Mesenchymal stem cell (in vitro differentiated cells and primary cell): ENCODE measurements around the gene SYNE2. TPM values are rescaled to one million over a fixed set of nuclear protein-coding genes. Genes with fewer than 3 reads are reported as not detected.
A peak's percentile ranks its signal among the peaks of the same experiment; 100 is the strongest.
"Not testable (repeated sequence)": the region's sequence is repeated elsewhere in the genome, so short reads cannot be mapped to it uniquely, and the experiment has no call there.

ENCODE experiments used
- DNase-seq: peaks from one replicate; pipeline ENCODE4 v3.0.0-alpha.2; 2013
- H2AFZ ChIP-seq: one replicate; pipeline ENCODE4 v1.6.1; 2013; ENCODE audit warnings: low read depth, mild to moderate bottlenecking, control low read depth, inconsistent platforms, low read length, moderate library complexity
- H2AK5ac ChIP-seq: 2 replicates; pipeline ENCODE4 v1.6.1; 2013; ENCODE audit warnings: low read length, moderate library complexity, mild to moderate bottlenecking, inconsistent platforms; ENCODE audit not compliant: severe bottlenecking
- H2BK120ac ChIP-seq: one replicate; pipeline ENCODE4 v1.6.1; 2013; ENCODE audit warnings: low read depth, mild to moderate bottlenecking, inconsistent platforms, low read length, moderate library complexity
- H2BK12ac ChIP-seq, 2 experiments: one replicate each; pipeline ENCODE4 v1.6.1; 2013; ENCODE audit warnings: inconsistent platforms in 2 of 2, low read length in 2 of 2, mild to moderate bottlenecking in 2 of 2, moderate library complexity in 2 of 2, control low read depth in 1 of 2
- H2BK15ac ChIP-seq: one replicate; pipeline ENCODE4 v1.6.1; 2013; ENCODE audit warnings: mild to moderate bottlenecking, low read depth, inconsistent platforms; ENCODE audit not compliant: poor library complexity, severe bottlenecking
- H2BK5ac ChIP-seq: 2 replicates; pipeline ENCODE4 v1.6.1; 2013; ENCODE audit warnings: low read depth, mild to moderate bottlenecking, low read length, control low read depth, inconsistent platforms; ENCODE audit not compliant: poor library complexity, severe bottlenecking
- H3K14ac ChIP-seq, 2 experiments: one replicate each; pipeline ENCODE4 v1.6.1; 2013; ENCODE audit warnings: inconsistent platforms in 2 of 2, low read length in 2 of 2, control low read depth in 1 of 2, mild to moderate bottlenecking in 1 of 2, moderate library complexity in 1 of 2
- H3K18ac ChIP-seq, 2 experiments: one replicate each; pipeline ENCODE4 v1.6.1; 2013; ENCODE audit warnings: inconsistent platforms in 2 of 2, low read length in 2 of 2, control low read depth in 1 of 2, low read depth in 1 of 2, mild to moderate bottlenecking in 1 of 2
- H3K23ac ChIP-seq, 2 experiments: one replicate each; pipeline ENCODE4 v1.6.1; 2013; ENCODE audit warnings: inconsistent platforms in 2 of 2, low read length in 2 of 2, mild to moderate bottlenecking in 2 of 2, moderate library complexity in 2 of 2, control low read depth in 1 of 2
- H3K27ac ChIP-seq: 2 replicates; pipeline ENCODE4 v1.5.1; 2013; ENCODE audit warnings: mild to moderate bottlenecking, moderate library complexity, low read length, control low read depth, inconsistent platforms; ENCODE audit not compliant: poor library complexity, severe bottlenecking
- H3K27me3 ChIP-seq, 2 experiments: 2 replicates each; pipeline versions ENCODE4 v1.6.1 to v1.7.0; 2013; ENCODE audit warnings: low read length in 2 of 2, mild to moderate bottlenecking in 2 of 2, moderate library complexity in 2 of 2, control low read depth in 1 of 2, inconsistent platforms in 1 of 2; ENCODE audit not compliant: control insufficient read depth in 1 of 2, insufficient read depth in 1 of 2
- H3K36me3 ChIP-seq, 2 experiments: 2 replicates each; pipeline versions ENCODE4 v1.6.1 to v1.7.0; 2013; ENCODE audit warnings: low read length in 2 of 2, control low read depth in 1 of 2, inconsistent platforms in 1 of 2, low read depth in 1 of 2, mild to moderate bottlenecking in 1 of 2; ENCODE audit not compliant: insufficient read depth in 2 of 2, control insufficient read depth in 1 of 2
- H3K4ac ChIP-seq, 2 experiments: one replicate each; pipeline ENCODE4 v1.6.1; 2013; ENCODE audit warnings: inconsistent platforms in 2 of 2, low read length in 2 of 2, mild to moderate bottlenecking in 2 of 2, moderate library complexity in 2 of 2, control low read depth in 1 of 2, low read depth in 1 of 2
- H3K4me1 ChIP-seq: 2 replicates; pipeline ENCODE4 v1.6.1; 2013; ENCODE audit warnings: low read depth, low read length, control low read depth; ENCODE audit not compliant: control insufficient read depth, insufficient read depth
- H3K4me2 ChIP-seq: 2 replicates; pipeline ENCODE4 v1.6.1; 2013; ENCODE audit warnings: low read length, mild to moderate bottlenecking, inconsistent platforms; ENCODE audit not compliant: poor library complexity, severe bottlenecking
- H3K4me3 ChIP-seq, 2 experiments: 2 replicates each; pipeline versions ENCODE4 v1.5.1 to v1.7.0; 2013; ENCODE audit warnings: low read length in 2 of 2, mild to moderate bottlenecking in 2 of 2, control low read depth in 1 of 2, low read depth in 1 of 2; ENCODE audit not compliant: insufficient read depth in 1 of 2
- H3K79me1 ChIP-seq: replicated peaks from 2 replicates; pipeline ENCODE4 v1.6.1; 2013; ENCODE audit warnings: mild to moderate bottlenecking, control low read depth, low read length, inconsistent platforms; ENCODE audit not compliant: poor library complexity, severe bottlenecking
- H3K9ac ChIP-seq: 2 replicates; pipeline ENCODE4 v1.7.0; 2013; ENCODE audit warnings: mild to moderate bottlenecking, low read length, moderate library complexity
- H3K9me3 ChIP-seq: 2 replicates; pipeline ENCODE4 v1.7.0; 2013; ENCODE audit warnings: mild to moderate bottlenecking, low read length; ENCODE audit not compliant: control insufficient read depth
- H4K8ac ChIP-seq: one replicate; pipeline ENCODE4 v1.6.1; 2013; ENCODE audit warnings: inconsistent platforms, mild to moderate bottlenecking, low read length, moderate library complexity
- H4K91ac ChIP-seq: one replicate; pipeline ENCODE4 v1.6.1; 2013; ENCODE audit warnings: mild to moderate bottlenecking, low read length, inconsistent platforms
- WGBS: methylation state at CpG from one replicate; pipeline ENCODE4 v1.1.7; 2013; ENCODE audit warnings: mixed read lengths; 5-methylcytosine and 5-hydroxymethylcytosine counted together
- polyA plus RNA-seq, 2 experiments: library from polyadenylated mRNA; stranded (reverse); fragments of 200-250 nt; gene quantifications; one replicate each; pipeline ENCODE4 v1.2.3, GENCODE V29; 2013

The SYNE2 gene, protein sequence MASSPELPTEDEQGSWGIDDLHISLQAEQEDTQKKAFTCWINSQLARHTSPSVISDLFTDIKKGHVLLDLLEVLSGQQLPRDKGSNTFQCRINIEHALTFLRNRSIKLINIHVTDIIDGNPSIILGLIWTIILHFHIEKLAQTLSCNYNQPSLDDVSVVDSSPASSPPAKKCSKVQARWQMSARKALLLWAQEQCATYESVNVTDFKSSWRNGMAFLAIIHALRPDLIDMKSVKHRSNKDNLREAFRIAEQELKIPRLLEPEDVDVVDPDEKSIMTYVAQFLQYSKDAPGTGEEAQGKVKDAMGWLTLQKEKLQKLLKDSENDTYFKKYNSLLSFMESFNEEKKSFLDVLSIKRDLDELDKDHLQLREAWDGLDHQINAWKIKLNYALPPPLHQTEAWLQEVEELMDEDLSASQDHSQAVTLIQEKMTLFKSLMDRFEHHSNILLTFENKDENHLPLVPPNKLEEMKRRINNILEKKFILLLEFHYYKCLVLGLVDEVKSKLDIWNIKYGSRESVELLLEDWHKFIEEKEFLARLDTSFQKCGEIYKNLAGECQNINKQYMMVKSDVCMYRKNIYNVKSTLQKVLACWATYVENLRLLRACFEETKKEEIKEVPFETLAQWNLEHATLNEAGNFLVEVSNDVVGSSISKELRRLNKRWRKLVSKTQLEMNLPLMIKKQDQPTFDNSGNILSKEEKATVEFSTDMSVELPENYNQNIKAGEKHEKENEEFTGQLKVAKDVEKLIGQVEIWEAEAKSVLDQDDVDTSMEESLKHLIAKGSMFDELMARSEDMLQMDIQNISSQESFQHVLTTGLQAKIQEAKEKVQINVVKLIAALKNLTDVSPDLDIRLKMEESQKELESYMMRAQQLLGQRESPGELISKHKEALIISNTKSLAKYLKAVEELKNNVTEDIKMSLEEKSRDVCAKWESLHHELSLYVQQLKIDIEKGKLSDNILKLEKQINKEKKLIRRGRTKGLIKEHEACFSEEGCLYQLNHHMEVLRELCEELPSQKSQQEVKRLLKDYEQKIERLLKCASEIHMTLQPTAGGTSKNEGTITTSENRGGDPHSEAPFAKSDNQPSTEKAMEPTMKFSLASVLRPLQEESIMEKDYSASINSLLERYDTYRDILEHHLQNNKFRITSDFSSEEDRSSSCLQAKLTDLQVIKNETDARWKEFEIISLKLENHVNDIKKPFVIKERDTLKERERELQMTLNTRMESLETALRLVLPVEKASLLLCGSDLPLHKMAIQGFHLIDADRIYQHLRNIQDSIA (N-terminal part only)
- 5.6 TPM for polyA plus RNA-seq (2013, experiment 1 of 2)
- 6.4 TPM for polyA plus RNA-seq (2013, experiment 2 of 2)

GRCh38 chr14:63852817-63853731 lies at the start of gene SYNE2:
Gene SYNE2, plus strand, starts transcription at chr14:63853004. Its CDS starts 56,145 bp downstream, at chr14:63909149.
- H3K23ac ChIP-seq, result no peak within 1 kb of the TSS
- peak within 1 kb of the TSS; percentile 99 for H3K4me2 ChIP-seq
- H3K36me3 ChIP-seq, result no peaks in the 10 kb centered on the region
- H3K18ac ChIP-seq, result peak within 1 kb of the TSS in 1 of 2 experiments; percentile 34
- under 1% methylated on average over 88 of the region's 124 CpGs for whole genome bisulfite sequencing
- H2BK120ac ChIP-seq, result no peak within 1 kb of the TSS
- peak within 1 kb of the TSS in 1 of 2 experiments; percentile 19 for H2BK12ac ChIP-seq
- no peak within 1 kb of the TSS for H3K4ac ChIP-seq
- peak within 1 kb of the TSS; percentile 38 for H2BK5ac ChIP-seq
- peaks cover 3% of the 10 kb centered on the region for H3K4me1 ChIP-seq
- no peak within 1 kb of the TSS for H2AK5ac ChIP-seq
- peak within 1 kb of the TSS; percentile 67 for H3K9ac ChIP-seq
- DNase-seq, result peak; percentile 70
- peak within 1 kb of the TSS; percentile 79 to 83 for H3K4me3 ChIP-seq
- H4K91ac ChIP-seq, result no peak within 1 kb of the TSS
- H4K8ac ChIP-seq, result no peak within 1 kb of the TSS
- H3K9me3 ChIP-seq, result no peaks in the 10 kb centered on the region
- H3K14ac ChIP-seq, result no peak within 1 kb of the TSS
- H2AFZ ChIP-seq, result peak within 1 kb of the TSS; percentile 81
- peaks cover 0 to 10% of the 10 kb centered on the region in 2 experiments for H3K27me3 ChIP-seq
- H2BK15ac ChIP-seq, result peak within 1 kb of the TSS; percentile 80
- H3K27ac ChIP-seq, result peak within 1 kb of the TSS; percentile 23
- peaks cover 12% of the 10 kb centered on the region for H3K79me1 ChIP-seq

DNA sequence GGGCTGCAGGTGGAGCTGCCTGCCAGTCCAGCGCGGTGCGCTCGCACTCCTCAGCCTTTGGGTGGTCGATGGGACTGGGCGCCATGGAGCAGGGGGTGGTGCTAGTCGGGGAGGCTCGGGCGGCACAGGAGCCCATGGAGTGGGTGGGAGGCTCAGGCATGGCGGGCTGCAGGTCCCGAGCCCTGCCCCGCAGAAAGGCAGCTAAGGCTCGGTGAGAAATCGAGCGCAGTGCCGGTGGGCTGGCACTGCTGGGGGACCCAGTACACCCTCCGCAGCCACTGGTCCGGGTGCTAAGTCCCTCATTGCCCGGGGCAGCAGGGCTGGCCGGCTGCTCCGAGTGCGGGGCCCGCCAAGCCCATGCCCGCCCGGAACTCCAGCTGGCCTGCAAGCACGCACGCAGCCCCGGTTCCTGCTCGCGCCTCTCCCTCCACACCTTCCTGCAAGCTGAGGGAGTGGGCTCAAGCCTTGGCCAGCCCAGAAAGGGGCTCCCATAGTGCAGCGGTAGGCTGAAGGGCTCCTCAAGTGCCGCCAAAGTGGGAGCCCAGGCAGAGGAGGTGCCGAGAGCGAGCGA lies 49.5 kb upstream of the SYNE2 start:
- not testable (repeated sequence) for H4K8ac ChIP-seq, H2AK5ac ChIP-seq, H3K9ac ChIP-seq, H3K4me2 ChIP-seq, H3K18ac ChIP-seq, H3K4me1 ChIP-seq, H2AFZ ChIP-seq, H3K79me1 ChIP-seq, H4K91ac ChIP-seq, H2BK15ac ChIP-seq, H2BK120ac ChIP-seq, H3K27ac ChIP-seq, H3K4ac ChIP-seq, H2BK12ac ChIP-seq, H2BK5ac ChIP-seq, H3K9me3 ChIP-seq, H3K14ac ChIP-seq, H3K36me3 ChIP-seq, DNase-seq, H3K4me3 ChIP-seq, H3K23ac ChIP-seq, H3K27me3 ChIP-seq
- 89% methylated on average over 26 of the region's 35 CpGs for WGBS

GRCh38 chr14:63806064-63806463 lies 46.7 kb upstream of the SYNE2 start:
- not testable (repeated sequence) for H3K4ac ChIP-seq, H2BK15ac ChIP-seq, H3K27me3 ChIP-seq, H3K9ac ChIP-seq, H3K18ac ChIP-seq, H2AFZ ChIP-seq, H3K4me1 ChIP-seq, H3K4me3 ChIP-seq, H3K27ac ChIP-seq, H3K14ac ChIP-seq, H2BK5ac ChIP-seq, DNase-seq, H3K4me2 ChIP-seq, H4K8ac ChIP-seq, H3K9me3 ChIP-seq, H3K23ac ChIP-seq, H2BK120ac ChIP-seq, H4K91ac ChIP-seq, H2AK5ac ChIP-seq, H3K79me1 ChIP-seq, H3K36me3 ChIP-seq, H2BK12ac ChIP-seq
- 88% methylated on average over 2 of the region's 2 CpGs for WGBS
